M059J (cell line): ENCODE results near the gene IFRD1. TPM values are rescaled to one million over a fixed set of nuclear protein-coding genes. Genes with fewer than 3 reads are reported as not detected.
"Not testable (repeated sequence)": the region's sequence is repeated elsewhere in the genome, so short reads cannot be mapped to it uniquely, and the experiment has no call there.

Source experiments
- DNase-seq: peaks from one replicate; pipeline ENCODE4 v3.0.0-alpha.2; 2012; ENCODE audit warnings: low read depth
- total RNA-seq: library from RNA; depleted of rRNA; stranded (reverse); fragments of >200 nt; shearing (Covaris generic); gene quantifications from 2 replicates; pipeline ENCODE4 v1.2.3, GENCODE V29; 2014; rRNA removed

The IFRD1 gene
- total RNA-seq, 1 experiment from 2014 or later = 78.6 TPM

DNA sequence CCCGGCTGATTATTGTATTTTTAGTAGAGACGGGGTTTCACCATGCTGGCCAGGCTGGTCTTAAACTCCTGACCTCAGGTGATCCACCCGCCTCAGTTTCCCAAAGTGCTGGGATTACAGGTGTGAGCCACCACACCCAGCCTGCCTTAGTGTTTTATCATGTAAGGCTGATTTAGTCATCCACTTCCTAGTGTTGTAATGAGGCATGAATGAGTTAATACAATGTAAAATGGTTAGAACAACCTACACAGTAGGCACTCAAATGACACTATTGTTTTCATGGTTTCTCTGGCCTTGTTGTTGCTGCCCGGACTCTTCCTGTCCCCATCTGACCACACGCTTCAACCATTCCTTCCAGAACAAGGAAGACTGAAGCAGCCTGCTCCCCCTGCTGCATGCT is 66.2 kb downstream of the IFRD1 start:
- not testable (repeated sequence) for DNase-seq

DNA sequence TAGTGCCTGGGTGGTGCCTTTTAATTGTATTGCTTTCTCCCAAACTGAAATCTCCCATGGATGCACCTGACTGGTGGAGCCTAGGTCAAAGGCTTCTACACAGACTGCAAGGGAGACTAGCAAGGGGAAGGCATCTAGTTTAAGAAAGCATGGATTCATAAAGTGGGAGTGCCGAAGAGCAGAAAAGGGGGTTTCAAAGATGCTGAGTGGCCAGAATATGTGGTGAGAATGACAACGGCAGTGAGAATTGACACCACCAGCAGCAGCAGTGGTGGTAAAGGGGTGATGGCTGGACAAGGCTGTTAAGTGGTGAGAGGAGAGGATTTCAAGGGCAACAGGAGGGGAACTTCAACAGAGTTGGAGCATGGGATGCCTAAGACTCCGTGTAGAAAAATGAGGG is 67.2 kb downstream of the IFRD1 start:
- DNase-seq = no peak

DNA sequence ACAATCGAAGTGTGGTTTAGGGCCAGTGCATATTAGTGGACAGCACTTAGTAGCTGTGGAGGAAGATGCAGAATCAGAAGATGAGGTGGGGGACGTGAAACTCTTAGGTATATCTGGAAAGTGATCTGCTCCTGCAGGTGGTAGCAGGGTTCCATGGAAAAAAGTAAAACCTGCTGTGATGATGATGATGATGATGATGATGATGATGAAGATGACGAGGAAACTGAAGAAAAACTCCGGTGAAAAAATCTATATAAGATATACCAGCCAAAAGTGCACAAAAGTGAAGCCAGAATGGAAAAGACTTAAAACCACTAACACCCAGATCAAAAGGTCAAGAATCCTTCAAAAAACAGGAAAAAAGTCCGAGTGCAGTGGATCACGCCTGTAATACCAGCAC is 70.5 kb downstream of the IFRD1 start:
- DNase-seq = no peak

DNA sequence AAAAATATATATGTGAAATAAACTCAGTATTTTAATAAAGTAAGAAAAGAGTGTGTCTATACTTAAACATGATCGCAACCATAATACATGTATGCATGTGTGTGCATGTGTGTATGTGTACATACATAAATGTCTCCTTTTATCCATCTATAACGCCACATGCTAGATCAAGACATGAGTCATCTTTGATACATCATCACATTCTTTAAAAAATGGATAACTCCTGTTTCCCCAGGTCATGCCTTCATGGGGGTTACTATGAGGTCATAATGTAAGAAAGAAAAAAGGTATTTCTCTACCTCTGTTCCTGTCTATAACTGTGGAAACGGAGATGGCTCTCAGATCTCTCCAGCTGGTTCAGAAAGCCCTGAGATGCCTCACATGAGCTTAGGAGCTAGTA is 71.7 kb downstream of the IFRD1 start:
- no peak for DNase-seq

DNA sequence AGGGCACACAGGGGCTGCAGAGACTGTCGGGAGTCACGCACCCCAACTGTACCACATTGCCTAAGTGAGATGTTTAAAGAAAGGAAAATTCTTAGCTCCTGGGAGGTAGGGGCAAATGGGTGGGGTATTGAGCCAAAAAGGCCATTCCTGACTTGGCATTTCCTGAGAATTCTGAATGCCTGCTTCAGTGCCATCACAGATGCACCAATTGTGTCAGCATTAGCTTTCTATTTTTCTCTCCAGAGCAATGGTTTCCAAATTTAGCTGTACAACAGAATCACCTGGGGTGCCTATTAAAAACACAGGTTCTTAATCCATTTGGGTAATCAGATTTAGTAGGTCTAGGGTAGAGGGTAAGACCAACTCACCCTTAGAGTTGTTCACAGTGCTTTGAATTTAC is 73.6 kb downstream of the IFRD1 start:
- DNase-seq = no peak

Other genes with a start within 250 kb of the IFRD1 start
- 5.0 and 7.7 TPM in 2 replicates for gene DOCK4, start 244.1 kb upstream of the IFRD1 start, total RNA-seq
- gene ZNF277, start 243.8 kb upstream of the IFRD1 start, total RNA-seq = 17.6 and 20.6 TPM in 2 replicates
- gene LSMEM1, start 30.5 kb downstream of the IFRD1 start, total RNA-seq = 1.3 TPM in 1 of 2 replicates, not detected in the other